ENCODE data around the gene IL2.

Gene IL2

GRCh38 chr4:122412547-122412946 lies 44.0 kb downstream of the IL2 start:
- Histone ChIP-seq H4K20me1 (no peaks in the 10 kb centered on the region), H3K4me2 (no peak overlapping the region), H3K4me1 (no peaks in the 10 kb centered on the region), H3K27ac (no peak overlapping the region), H3K36me3 (no peaks in the 10 kb centered on the region), H3K27me3 (no peaks in the 10 kb centered on the region), H3K9me3 (replicated peaks in 1 of 11) (no peaks in the 10 kb centered on the region), H3K9ac (no peak overlapping the region), H3K4me3 (no peak overlapping the region)
- TF ChIP-seq Cebpa-rat (IDR thresholded peaks at IDR 0.05): no peak

DNA sequence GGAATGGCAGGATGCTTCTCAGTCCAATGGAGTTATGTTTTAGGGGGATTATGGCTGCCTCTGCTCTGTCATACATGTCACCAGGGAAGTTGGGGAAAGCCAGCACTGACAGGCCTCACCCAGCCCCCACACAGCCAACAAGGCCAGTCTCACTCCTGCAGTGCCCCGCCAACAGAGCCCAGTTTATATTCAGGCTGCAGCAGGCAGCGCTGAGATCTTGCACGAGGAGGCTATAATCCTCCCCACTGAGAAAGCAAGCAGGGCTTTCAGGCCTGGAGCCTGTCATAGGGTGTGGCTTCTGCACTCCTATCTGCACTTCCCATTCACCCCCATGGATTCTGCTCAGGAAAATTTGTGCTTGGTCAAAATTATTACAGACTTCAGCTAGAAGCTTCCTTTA lies 52.7 kb downstream of the IL2 start:
- no peak overlapping the region for H3K27ac ChIP-seq
- H3K4me3 ChIP-seq: no peak overlapping the region
- no peaks in the 10 kb centered on the region for H3K9me3 ChIP-seq (replicated peaks in 1 of 11)
- no peaks in the 10 kb centered on the region for H4K20me1 ChIP-seq
- no peaks in the 10 kb centered on the region for H3K36me3 ChIP-seq
- H3K4me2 ChIP-seq: no peak overlapping the region
- no peaks in the 10 kb centered on the region for H3K27me3 ChIP-seq
- H3K9ac ChIP-seq: no peak overlapping the region
- H3K4me1 ChIP-seq: no peaks in the 10 kb centered on the region
- no peak for TF ChIP-seq Cebpa-rat (IDR thresholded peaks at IDR 0.05)

Measured in BLaER1 treated with 17β-estradiol and CSF1 and Interleukin-3, amounts not matched to agents 10 nM and 100 nM (cell line).